Progenitor cell of endocrine pancreas (in vitro differentiated cells): ENCODE measurements around the gene CLN5. TPM values are rescaled to one million over a fixed set of nuclear protein-coding genes. Genes with fewer than 3 reads are reported as not detected.
A peak's percentile ranks its signal among the peaks of the same experiment; 100 is the strongest.

Experiments used
- DNase-seq: peaks from one replicate; pipeline ENCODE4 v3.0.0; 2021; ENCODE audit warnings: low spot score; ENCODE audit not compliant: unreplicated experiment
- H3K27ac Mint-ChIP-seq: 2 replicates; pipeline ENCODE4 v1.8.0; 2021; ENCODE audit warnings: mild to moderate bottlenecking, moderate library complexity, mixed read lengths
- H3K27me3 Mint-ChIP-seq: 2 replicates; pipeline ENCODE4 v1.8.0; 2021; ENCODE audit warnings: mixed read lengths
- H3K36me3 Mint-ChIP-seq: 2 replicates; pipeline ENCODE4 v1.8.0; 2022; ENCODE audit warnings: mixed read lengths; ENCODE audit not compliant: insufficient read depth
- H3K4me1 Mint-ChIP-seq: 2 replicates; pipeline ENCODE4 v1.8.0; 2021; ENCODE audit warnings: low read depth, mixed read lengths
- H3K4me3 Mint-ChIP-seq: 2 replicates; pipeline ENCODE4 v1.8.0; 2021; ENCODE audit warnings: low read depth, mild to moderate bottlenecking, moderate library complexity, mixed read lengths
- H3K9me3 Mint-ChIP-seq: 2 replicates; pipeline ENCODE4 v1.8.0; 2021; ENCODE audit warnings: low read depth, mixed read lengths
- CTCF ChIP-seq: fragments of 200-600 bp; sonication (generic); IDR thresholded peaks from one replicate; pipeline ENCODE4 v1.5.0; 2021; ENCODE audit warnings: antibody characterized with exemption, mild to moderate bottlenecking; ENCODE audit not compliant: unreplicated experiment
- total RNA-seq: library from RNA; stranded (reverse); gene quantifications from 2 replicates; pipeline ENCODE4 v1.2.1, GENCODE V29; 2021

CLN5 gene
- total RNA-seq, 1 donor from 2014 or later: 21.4 TPM

- H3K27me3 Mint-ChIP-seq: peaks cover 25% of the 10 kb centered on the region
- H3K36me3 Mint-ChIP-seq: no peaks in the 10 kb centered on the region
- peaks cover 16% of the 10 kb centered on the region for H3K4me1 Mint-ChIP-seq
- TF ChIP-seq CTCF: no peak
- H3K9me3 Mint-ChIP-seq: no peaks in the 10 kb centered on the region
- H3K27ac Mint-ChIP-seq: no peak overlapping the region
- H3K4me3 Mint-ChIP-seq: peak overlapping the region; percentile 90
- no peak for DNase-seq
These were observed 36.3 kb downstream of the CLN5 start for GRCh38 chr13:77028202-77028601.

DNA sequence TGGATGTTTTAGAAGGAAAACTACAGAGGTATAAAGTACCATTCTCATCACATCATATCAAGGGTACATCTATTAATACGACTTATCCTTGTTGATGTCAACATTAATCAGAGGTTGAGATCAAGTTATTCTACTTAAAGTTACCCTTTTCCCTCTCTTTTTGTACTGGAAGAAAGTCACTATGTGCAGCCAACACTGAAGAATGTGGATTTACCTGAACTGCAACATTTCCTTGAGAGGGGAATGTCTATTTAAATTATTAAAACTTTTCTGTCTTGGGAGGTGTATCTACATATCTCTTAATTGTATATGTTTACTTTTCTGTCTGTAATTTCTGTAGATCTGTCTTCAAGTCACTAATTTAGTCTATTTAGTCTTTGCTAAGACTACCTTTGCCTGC, 37.6 kb downstream of the CLN5 start:
- H3K36me3 Mint-ChIP-seq: no peaks in the 10 kb centered on the region
- peaks cover 14% of the 10 kb centered on the region for H3K4me1 Mint-ChIP-seq
- H3K9me3 Mint-ChIP-seq: no peaks in the 10 kb centered on the region
- H3K4me3 Mint-ChIP-seq: no peak overlapping the region
- no peak overlapping the region for H3K27ac Mint-ChIP-seq
- TF ChIP-seq CTCF: no peak
- DNase-seq: no peak
- H3K27me3 Mint-ChIP-seq: peaks cover 25% of the 10 kb centered on the region

GRCh38 chr13:77031656-77032243, 39.9 kb downstream of the CLN5 start:
- no peak for DNase-seq
- Mint-ChIP-seq H3K4me1 (peaks cover 3% of the 10 kb centered on the region), H3K27ac (no peak overlapping the region), H3K4me3 (no peak overlapping the region), H3K27me3 (peaks cover 25% of the 10 kb centered on the region), H3K36me3 (no peaks in the 10 kb centered on the region), H3K9me3 (no peaks in the 10 kb centered on the region)
- no peak for TF ChIP-seq CTCF

DNA sequence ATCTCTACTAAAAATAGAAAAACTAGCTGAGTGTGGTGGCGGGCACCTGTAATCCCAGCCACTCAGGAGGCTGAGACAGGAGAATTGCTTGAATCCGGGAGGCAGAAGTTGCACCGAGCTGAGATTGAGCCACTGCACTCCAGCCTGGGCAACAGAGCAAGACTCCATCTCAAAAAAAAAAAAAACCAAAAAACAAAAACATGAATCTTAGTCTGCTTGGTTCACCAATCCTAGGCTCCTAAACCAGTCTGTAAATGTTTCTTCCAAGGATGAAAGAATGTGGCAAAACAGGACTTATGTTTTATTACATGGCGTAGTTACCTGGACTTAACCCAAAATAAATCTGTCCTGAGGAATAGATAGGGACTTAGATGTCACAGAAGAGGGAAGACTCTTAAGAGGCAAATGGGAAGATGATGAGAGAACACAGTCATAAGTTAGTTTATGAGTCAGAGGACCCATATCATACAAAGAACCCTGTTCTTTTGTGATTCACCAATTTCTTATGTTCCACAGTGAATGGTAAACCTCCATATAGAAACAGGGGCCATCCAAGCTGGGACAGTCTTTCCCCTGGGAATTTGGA, 41.9 kb downstream of the CLN5 start:
- H3K27me3 Mint-ChIP-seq: peaks cover 10% of the 10 kb centered on the region
- H3K36me3 Mint-ChIP-seq: no peaks in the 10 kb centered on the region
- H3K9me3 Mint-ChIP-seq: no peaks in the 10 kb centered on the region
- DNase-seq: no peak
- H3K27ac Mint-ChIP-seq: no peak overlapping the region
- no peak overlapping the region for H3K4me3 Mint-ChIP-seq
- TF ChIP-seq CTCF: no peak
- no peaks in the 10 kb centered on the region for H3K4me1 Mint-ChIP-seq

- Mint-ChIP-seq H3K9me3 (no peaks in the 10 kb centered on the region), H3K36me3 (peaks cover 1% of the 10 kb centered on the region), H3K27me3 (peaks cover under 1% of the 10 kb centered on the region), H3K4me1 (no peaks in the 10 kb centered on the region), H3K4me3 (no peak overlapping the region), H3K27ac (no peak overlapping the region)
- DNase-seq: no peak
- no peak for TF ChIP-seq CTCF
These were observed 43.0 kb downstream of the CLN5 start for GRCh38 chr13:77034881-77035280.
